Activated CD4-positive, alpha-beta T cell treated with anti-CD3 and anti-CD28 coated beads, Interleukin-2, amount 10 ng/mL, durations not matched to agents 24 days and 14 days (primary cell): ENCODE results near the gene GTF2B. TPM values are rescaled to one million over a fixed set of nuclear protein-coding genes. Genes with fewer than 3 reads are reported as not detected.
"Not testable (repeated sequence)": the region's sequence is repeated elsewhere in the genome, so short reads cannot be mapped to it uniquely, and the experiment has no call there.

Experiments used
- DNase-seq: peaks from one replicate; pipeline ENCODE4 v3.0.0; 2022
- H3K27ac Mint-ChIP-seq: one replicate; pipeline ENCODE4 v1.8.0; 2022; ENCODE audit warnings: mild to moderate bottlenecking, mixed read lengths
- H3K27me3 Mint-ChIP-seq: one replicate; pipeline ENCODE4 v1.8.0; 2022; ENCODE audit warnings: mixed read lengths
- H3K36me3 Mint-ChIP-seq: one replicate; pipeline ENCODE4 v1.8.0; 2022; ENCODE audit warnings: low read depth, mild to moderate bottlenecking, mixed read lengths
- H3K4me1 Mint-ChIP-seq: one replicate; pipeline ENCODE4 v1.8.0; 2021; ENCODE audit warnings: mixed read lengths
- H3K4me3 Mint-ChIP-seq: one replicate; pipeline ENCODE4 v1.8.0; 2022; ENCODE audit warnings: mild to moderate bottlenecking, moderate library complexity, mixed read lengths
- H3K9me3 Mint-ChIP-seq: one replicate; pipeline ENCODE4 v1.8.0; 2021; ENCODE audit warnings: mixed read lengths
- intact Hi-C: fragments of 100-400 bp; cut with micrococcal nuclease; formaldehyde crosslinking; loops from one replicate; pipeline ENCODE4 v1.15.1; 2023
- total RNA-seq: library from RNA; stranded (reverse); gene quantifications from 2 replicates; pipeline ENCODE4 v1.2.3, GENCODE V29; 2022

GTF2B gene
- total RNA-seq, 1 donor from 2014 or later, result 42.2 TPM

- DNase-seq, result no peak
- Mint-ChIP-seq H3K4me1 (peaks cover 5% of the 10 kb centered on the region), H3K9me3 (peaks cover 12% of the 10 kb centered on the region), H3K4me3 (no peak overlapping the region), H3K27me3 (peaks cover 4% of the 10 kb centered on the region), H3K27ac (no peak overlapping the region), H3K36me3 (peaks cover 7% of the 10 kb centered on the region)
- intact Hi-C loops, result no loop called here
Measured at GRCh38 chr1:88910401-88910800, 19.0 kb upstream of the GTF2B start.

GRCh38 chr1:88900883-88901282 lies 9.5 kb upstream of the GTF2B start:
- Mint-ChIP-seq H3K4me3 (no peak overlapping the region), H3K4me1 (no peaks in the 10 kb centered on the region), H3K27me3 (peaks cover 1% of the 10 kb centered on the region), H3K27ac (no peak overlapping the region), H3K36me3 (no peaks in the 10 kb centered on the region), H3K9me3 (no peaks in the 10 kb centered on the region)
- intact Hi-C loops, result no loop called here
- peak; percentile 49 for DNase-seq

- Mint-ChIP-seq H3K9me3 (no peaks in the 10 kb centered on the region), H3K36me3 (no peaks in the 10 kb centered on the region), H3K27ac (no peak overlapping the region), H3K4me3 (no peak overlapping the region), H3K4me1 (peaks cover 4% of the 10 kb centered on the region), H3K27me3 (peaks cover 3% of the 10 kb centered on the region)
- intact Hi-C loops, result loop anchor here (10.0 kb wide), 1 partner anchor 1098 kb away; the partner anchor contains the start of gene ZNF326
- no peak for DNase-seq
Measured at GRCh38 chr1:88897070-88897730, 5.8 kb upstream of the GTF2B start.

GRCh38 chr1:88892357-88892877 lies 1.1 kb upstream of the GTF2B start:
- H3K27ac Mint-ChIP-seq, result peak overlapping the region; percentile 98
- peaks cover 16% of the 10 kb centered on the region for H3K36me3 Mint-ChIP-seq
- DNase-seq, result peak; percentile 77
- H3K27me3 Mint-ChIP-seq, result peaks cover 6% of the 10 kb centered on the region
- no peaks in the 10 kb centered on the region for H3K9me3 Mint-ChIP-seq
- peaks cover 34% of the 10 kb centered on the region for H3K4me1 Mint-ChIP-seq
- intact Hi-C loops, result loop anchor here (10.0 kb wide), 1 partner anchor 1102 kb away; the partner anchor contains the start of gene ZNF326
- peak overlapping the region; percentile 91 for H3K4me3 Mint-ChIP-seq

- peak overlapping the region; percentile 91 for H3K4me3 Mint-ChIP-seq
- H3K36me3 Mint-ChIP-seq, result peaks cover 20% of the 10 kb centered on the region
- H3K9me3 Mint-ChIP-seq, result no peaks in the 10 kb centered on the region
- peak overlapping the region; percentile 98 for H3K27ac Mint-ChIP-seq
- no peak for DNase-seq
- intact Hi-C loops, result loop anchor here (1.0 to 10.0 kb wide), 5 partner anchors 15 to 1103 kb away; partner anchors contain the start of genes KYAT3, PKN2, RBMXL1 and ZNF326
- H3K4me1 Mint-ChIP-seq, result peaks cover 37% of the 10 kb centered on the region
- H3K27me3 Mint-ChIP-seq, result peaks cover 6% of the 10 kb centered on the region
Measured at GRCh38 chr1:88891951-88892340, 579 bp upstream of the GTF2B start.

GRCh38 chr1:88890791-88891317 lies 513 bp downstream of the GTF2B start:
- Mint-ChIP-seq H3K27me3 (peaks cover 5% of the 10 kb centered on the region), H3K4me3 (peak overlapping the region; percentile 91), H3K27ac (peak overlapping the region; percentile 98), H3K4me1 (peaks cover 37% of the 10 kb centered on the region), H3K36me3 (peaks cover 24% of the 10 kb centered on the region), H3K9me3 (no peaks in the 10 kb centered on the region)
- intact Hi-C loops, result loop anchor here (1.0 to 10.0 kb wide), 5 partner anchors 14 to 1104 kb away; partner anchors contain the start of genes KYAT3, PKN2, RBMXL1 and ZNF326
- DNase-seq, result peak; percentile 83

- intact Hi-C loops, result loop anchor here (2.0 to 10.0 kb wide), 2 partner anchors 13 to 1105 kb away; partner anchors contain the start of gene ZNF326
- peak overlapping the region; percentile 98 for H3K27ac Mint-ChIP-seq
- peak overlapping the region; percentile 91 for H3K4me3 Mint-ChIP-seq
- H3K9me3 Mint-ChIP-seq, result no peaks in the 10 kb centered on the region
- peaks cover 25% of the 10 kb centered on the region for H3K36me3 Mint-ChIP-seq
- peaks cover 37% of the 10 kb centered on the region for H3K4me1 Mint-ChIP-seq
- peak; percentile 52 for DNase-seq
- peaks cover 5% of the 10 kb centered on the region for H3K27me3 Mint-ChIP-seq
Measured at GRCh38 chr1:88890131-88890530, 1.2 kb downstream of the GTF2B start.

- intact Hi-C loops, result no loop called here
- peak; percentile 60 for DNase-seq
- H3K36me3 Mint-ChIP-seq, result peaks cover 34% of the 10 kb centered on the region
- H3K27ac Mint-ChIP-seq, result peak overlapping the region; percentile 31
- H3K4me1 Mint-ChIP-seq, result peaks cover 35% of the 10 kb centered on the region
- H3K27me3 Mint-ChIP-seq, result peaks cover 2% of the 10 kb centered on the region
- H3K9me3 Mint-ChIP-seq, result no peaks in the 10 kb centered on the region
- peak overlapping the region; percentile 67 for H3K4me3 Mint-ChIP-seq
Measured at GRCh38 chr1:88888750-88889149, 2.6 kb downstream of the GTF2B start.

GRCh38 chr1:88885933-88886332 lies 5.4 kb downstream of the GTF2B start:
- H3K27ac Mint-ChIP-seq, result no peak overlapping the region
- peaks cover 34% of the 10 kb centered on the region for H3K4me1 Mint-ChIP-seq
- H3K4me3 Mint-ChIP-seq, result no peak overlapping the region
- intact Hi-C loops, result no loop called here
- no peak for DNase-seq
- H3K36me3 Mint-ChIP-seq, result peaks cover 48% of the 10 kb centered on the region
- no peaks in the 10 kb centered on the region for H3K27me3 Mint-ChIP-seq
- no peaks in the 10 kb centered on the region for H3K9me3 Mint-ChIP-seq

- peaks cover 44% of the 10 kb centered on the region for H3K36me3 Mint-ChIP-seq
Measured at GRCh38 chr1:88883156-88883555, 8.2 kb downstream of the GTF2B start.

GRCh38 chr1:88880717-88881116 lies 10.7 kb downstream of the GTF2B start:
- H3K4me3 Mint-ChIP-seq, DNase-seq, H3K27me3 Mint-ChIP-seq, H3K27ac Mint-ChIP-seq, intact Hi-C loops, H3K9me3 Mint-ChIP-seq: not testable (repeated sequence)
- peaks cover 32% of the 10 kb centered on the region for H3K36me3 Mint-ChIP-seq
- peaks cover 19% of the 10 kb centered on the region for H3K4me1 Mint-ChIP-seq

More at GRCh38 chr1:88883156-88883555, 8.2 kb downstream of the GTF2B start:
- intact Hi-C loops, result no loop called here
- Mint-ChIP-seq H3K9me3 (no peaks in the 10 kb centered on the region), H3K4me1 (peaks cover 20% of the 10 kb centered on the region), H3K4me3 (no peak overlapping the region), H3K27me3 (no peaks in the 10 kb centered on the region), H3K27ac (no peak overlapping the region)
- peak; percentile 47 for DNase-seq

GRCh38 chr1:88878731-88879130 lies 12.6 kb downstream of the GTF2B start:
- peaks cover 21% of the 10 kb centered on the region for H3K4me1 Mint-ChIP-seq
- H3K36me3 Mint-ChIP-seq, result peaks cover 28% of the 10 kb centered on the region
- H3K9me3 Mint-ChIP-seq, result no peaks in the 10 kb centered on the region
- no peak overlapping the region for H3K4me3 Mint-ChIP-seq
- no peaks in the 10 kb centered on the region for H3K27me3 Mint-ChIP-seq
- intact Hi-C loops, result loop anchor here (5.0 kb wide), 1 partner anchor 271 kb away; no protein-coding TSS in a partner anchor
- H3K27ac Mint-ChIP-seq, result no peak overlapping the region
- no peak for DNase-seq

- Mint-ChIP-seq H3K4me3 (no peak overlapping the region), H3K27ac (no peak overlapping the region), H3K27me3 (no peaks in the 10 kb centered on the region), H3K9me3 (no peaks in the 10 kb centered on the region), H3K36me3 (peaks cover 23% of the 10 kb centered on the region), H3K4me1 (peaks cover 22% of the 10 kb centered on the region)
- intact Hi-C loops, result loop anchor here (1.0 to 5.0 kb wide), 5 partner anchors 13 to 271 kb away; partner anchors contain the start of gene GTF2B
- no peak for DNase-seq
Measured at GRCh38 chr1:88877911-88878310, 13.5 kb downstream of the GTF2B start.

- intact Hi-C loops, result loop anchor here (1.0 to 5.0 kb wide), 5 partner anchors 13 to 270 kb away; partner anchors contain the start of gene GTF2B
- DNase-seq, result no peak
- no peak overlapping the region for H3K27ac Mint-ChIP-seq
- H3K4me1 Mint-ChIP-seq, result peaks cover 20% of the 10 kb centered on the region
- H3K27me3 Mint-ChIP-seq, result no peaks in the 10 kb centered on the region
- no peaks in the 10 kb centered on the region for H3K9me3 Mint-ChIP-seq
- H3K4me3 Mint-ChIP-seq, result no peak overlapping the region
- H3K36me3 Mint-ChIP-seq, result peaks cover 23% of the 10 kb centered on the region
Measured at GRCh38 chr1:88877382-88877825, 14.0 kb downstream of the GTF2B start.
